SJSA1 (cell line): ENCODE measurements around the gene PCP4. TPM values are rescaled to one million over a fixed set of nuclear protein-coding genes. Genes with fewer than 3 reads are reported as not detected.

Experiments
- DNase-seq, 2 experiments: peaks; one replicate each; pipeline ENCODE4 v3.0.0-alpha.2; 2015 to 2020; ENCODE audit warnings: low spot score in 2 of 2, low read depth in 1 of 2
- H3K27ac ChIP-seq: fragments of 250-450 bp; sonication (Bioruptor Pico); 2 replicates; pipeline ENCODE4 v1.5.1; 2020; ENCODE audit warnings: mild to moderate bottlenecking, moderate library complexity
- H3K27me3 ChIP-seq: fragments of 250-450 bp; sonication (Bioruptor Pico); replicated peaks from 2 replicates; pipeline ENCODE4 v1.5.1; 2020; ENCODE audit warnings: mild to moderate bottlenecking, moderate library complexity
- H3K36me3 ChIP-seq: fragments of 250-450 bp; sonication (Bioruptor Pico); 2 replicates; pipeline ENCODE4 v1.5.1; 2020; ENCODE audit warnings: mild to moderate bottlenecking
- H3K4me1 ChIP-seq: fragments of 250-450 bp; sonication (Bioruptor Pico); replicated peaks from 2 replicates; pipeline ENCODE4 v1.6.1; 2021; ENCODE audit warnings: mild to moderate bottlenecking
- H3K4me3 ChIP-seq: fragments of 250-450 bp; sonication (Bioruptor Pico); 2 replicates; pipeline ENCODE4 v1.5.1; 2020; ENCODE audit warnings: mild to moderate bottlenecking
- H3K9me3 ChIP-seq: fragments of 250-450 bp; sonication (Bioruptor Pico); replicated peaks from 2 replicates; pipeline ENCODE4 v1.5.1; 2020; ENCODE audit warnings: mild to moderate bottlenecking
- total RNA-seq: library from RNA; depleted of rRNA; stranded (reverse); fragments of >200 nt; shearing (Covaris generic); gene quantifications from 2 replicates; pipeline ENCODE4 v1.2.3, GENCODE V29; 2014

PCP4 gene
- total RNA-seq, 1 experiment from 2014 or later, result not detected

DNA sequence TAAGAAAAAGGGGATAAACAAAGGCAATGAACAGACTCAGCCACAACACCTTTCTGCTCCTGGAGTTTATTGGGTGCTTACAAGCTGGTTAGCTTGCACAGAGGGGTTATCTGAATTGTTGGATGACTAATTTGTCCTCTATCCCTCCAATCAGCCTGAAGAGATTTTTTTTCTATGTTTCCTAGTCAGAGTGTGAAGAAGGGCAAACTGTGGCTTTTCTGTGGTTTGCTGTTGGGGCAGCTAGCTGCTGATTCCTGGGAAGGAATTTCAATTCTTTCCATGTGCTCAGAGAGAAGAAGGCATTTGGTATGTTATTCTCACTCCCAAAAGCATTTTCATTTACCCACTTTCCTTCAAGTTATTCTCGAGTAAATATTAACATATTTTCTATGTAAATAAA, 48.6 kb downstream of the PCP4 start:
- no peaks in the 10 kb centered on the region for H3K27me3 ChIP-seq
- H3K9me3 ChIP-seq, result no peaks in the 10 kb centered on the region
- H3K4me1 ChIP-seq, result no peaks in the 10 kb centered on the region
- no peaks in the 10 kb centered on the region for H3K36me3 ChIP-seq
- H3K27ac ChIP-seq, result no peak overlapping the region
- no peak for DNase-seq
- H3K4me3 ChIP-seq, result no peak overlapping the region

DNA sequence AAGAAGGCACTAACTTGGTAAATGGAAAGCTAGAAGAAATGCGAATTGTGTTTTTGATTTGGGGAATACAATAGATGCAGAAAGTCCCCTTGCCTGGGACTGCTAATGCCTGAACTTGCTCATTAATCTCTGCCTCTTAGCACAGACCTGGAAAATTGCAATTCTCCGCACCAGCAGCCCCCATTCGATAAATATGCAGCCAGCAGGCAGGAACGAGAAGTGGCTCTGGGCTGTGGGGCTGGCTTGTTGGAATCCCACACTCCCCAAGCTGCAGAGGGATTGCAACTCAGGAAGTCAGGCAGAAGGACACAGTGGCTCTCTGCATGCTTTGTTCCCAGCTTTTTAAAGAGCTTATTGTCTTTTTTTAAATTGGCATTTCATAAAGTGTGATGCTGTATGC, 51.3 kb downstream of the PCP4 start:
- Histone ChIP-seq H3K36me3 (no peaks in the 10 kb centered on the region), H3K9me3 (no peaks in the 10 kb centered on the region), H3K27me3 (no peaks in the 10 kb centered on the region), H3K27ac (no peak overlapping the region), H3K4me3 (no peak overlapping the region), H3K4me1 (no peaks in the 10 kb centered on the region)
- DNase-seq, result no peak

DNA sequence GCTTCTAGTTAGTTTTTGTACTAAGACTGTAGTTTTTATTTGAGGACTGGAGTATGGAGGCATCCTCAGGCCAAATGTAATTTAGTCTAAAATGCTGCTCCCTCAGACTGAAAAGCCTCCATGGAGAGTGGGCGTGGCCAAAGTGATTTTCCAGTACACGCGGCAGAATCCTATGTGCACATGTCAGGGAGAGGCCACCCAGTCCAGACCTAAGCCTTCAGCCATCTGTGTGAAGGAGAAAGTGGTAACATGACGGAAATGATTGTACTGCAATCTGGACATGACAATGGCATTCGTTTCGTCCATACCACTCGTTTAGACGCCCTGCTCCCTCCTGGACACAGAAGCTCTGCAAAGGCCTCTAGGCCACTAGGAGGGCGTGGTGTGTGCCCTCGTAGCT, 56.2 kb downstream of the PCP4 start:
- no peak overlapping the region for H3K4me3 ChIP-seq
- no peak overlapping the region for H3K27ac ChIP-seq
- H3K36me3 ChIP-seq, result no peaks in the 10 kb centered on the region
- H3K27me3 ChIP-seq, result no peaks in the 10 kb centered on the region
- no peak for DNase-seq
- no peaks in the 10 kb centered on the region for H3K9me3 ChIP-seq
- H3K4me1 ChIP-seq, result no peaks in the 10 kb centered on the region

DNA sequence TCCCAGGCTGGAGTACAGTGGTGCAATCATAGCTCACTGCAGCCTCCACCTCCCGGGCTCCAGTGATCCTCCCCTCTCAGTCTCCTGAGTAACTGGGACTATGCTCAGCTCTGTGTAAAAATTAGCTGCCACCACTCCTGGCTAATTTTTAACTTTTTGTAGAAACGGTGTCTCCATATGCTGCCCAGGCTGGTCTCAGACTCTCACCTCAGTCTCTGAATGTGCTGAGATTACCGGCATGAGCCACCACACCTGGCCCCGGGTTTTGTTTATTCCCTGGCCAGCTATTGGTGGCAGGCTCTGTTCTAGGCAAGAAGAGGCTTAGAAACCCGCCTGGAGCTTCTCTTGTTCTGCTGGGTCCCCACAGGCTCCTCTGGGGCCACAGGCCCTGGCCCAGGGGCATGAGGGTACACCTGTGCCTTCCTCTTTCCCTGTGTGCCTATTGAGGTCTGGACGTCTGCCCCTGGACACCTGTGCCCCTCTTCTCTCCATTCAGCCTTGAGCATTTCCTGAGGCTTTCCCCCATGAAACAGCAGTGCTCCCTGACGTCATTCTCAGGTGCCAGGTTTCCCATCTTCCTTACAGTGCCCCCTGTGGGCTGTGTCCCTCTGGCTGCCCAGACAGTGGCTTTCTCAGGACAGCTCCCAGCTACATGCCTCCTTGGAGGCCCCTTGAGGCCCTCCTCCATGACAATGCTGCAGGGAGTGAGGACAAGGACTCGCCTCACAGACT, 57.5 kb downstream of the PCP4 start:
- Histone ChIP-seq H3K36me3 (no peaks in the 10 kb centered on the region), H3K4me1 (no peaks in the 10 kb centered on the region), H3K9me3 (no peaks in the 10 kb centered on the region), H3K4me3 (no peak overlapping the region), H3K27ac (no peak overlapping the region), H3K27me3 (no peaks in the 10 kb centered on the region)
- no peak for DNase-seq

DNA sequence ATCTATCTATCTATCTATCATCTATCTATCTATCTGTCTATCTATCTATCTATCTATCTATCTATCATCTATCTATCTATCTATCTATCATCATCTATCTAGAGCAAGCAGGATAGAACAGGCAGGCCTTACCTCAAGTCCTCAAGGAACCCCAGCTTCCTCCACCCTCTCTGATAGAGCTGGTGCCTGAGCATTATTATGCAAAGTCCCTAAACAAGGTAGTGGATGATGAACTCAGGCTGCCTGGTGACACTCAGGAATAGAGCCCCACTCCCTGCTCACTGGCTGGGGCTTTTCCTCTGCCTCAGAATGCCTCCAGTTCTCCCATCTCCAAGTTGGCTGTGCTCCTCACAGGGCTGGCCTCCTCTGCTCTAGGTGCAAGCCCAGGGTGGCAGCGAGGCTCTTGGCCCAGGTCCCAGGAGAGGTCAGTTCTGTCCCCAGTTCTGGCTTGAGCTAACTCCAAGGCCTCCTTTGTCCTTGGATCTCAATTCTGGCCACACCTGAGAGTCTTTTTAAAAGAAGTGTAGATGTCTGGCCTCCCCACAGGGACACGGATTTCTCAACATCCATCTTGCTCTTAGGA, 60.2 kb downstream of the PCP4 start:
- Histone ChIP-seq H3K4me1 (no peaks in the 10 kb centered on the region), H3K9me3 (no peaks in the 10 kb centered on the region), H3K27ac (no peak overlapping the region), H3K36me3 (no peaks in the 10 kb centered on the region), H3K4me3 (no peak overlapping the region), H3K27me3 (no peaks in the 10 kb centered on the region)
- DNase-seq, result no peak

DNA sequence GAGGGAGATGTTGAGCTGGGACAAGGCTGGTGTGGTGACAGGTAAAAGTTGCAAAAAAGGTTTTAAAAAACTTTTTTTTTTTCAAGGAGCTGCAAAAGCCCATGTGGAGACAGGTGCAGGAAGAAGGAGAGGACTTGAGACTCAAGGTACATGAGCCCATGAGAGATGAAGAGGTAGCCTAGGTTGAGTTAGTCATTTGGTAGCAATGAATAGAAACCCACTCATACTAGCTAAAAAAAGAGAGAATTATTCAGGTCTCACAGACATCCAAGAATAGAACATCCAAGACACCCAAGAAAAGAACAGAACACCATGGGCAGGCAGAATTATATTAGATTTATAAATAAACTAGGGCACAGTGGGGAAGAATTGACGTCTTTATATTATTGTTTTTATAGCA, 65.1 kb downstream of the PCP4 start:
- Histone ChIP-seq H3K27me3 (no peaks in the 10 kb centered on the region), H3K4me1 (no peaks in the 10 kb centered on the region), H3K4me3 (no peak overlapping the region), H3K27ac (no peak overlapping the region), H3K36me3 (no peaks in the 10 kb centered on the region), H3K9me3 (no peaks in the 10 kb centered on the region)
- DNase-seq, result no peak

DNA sequence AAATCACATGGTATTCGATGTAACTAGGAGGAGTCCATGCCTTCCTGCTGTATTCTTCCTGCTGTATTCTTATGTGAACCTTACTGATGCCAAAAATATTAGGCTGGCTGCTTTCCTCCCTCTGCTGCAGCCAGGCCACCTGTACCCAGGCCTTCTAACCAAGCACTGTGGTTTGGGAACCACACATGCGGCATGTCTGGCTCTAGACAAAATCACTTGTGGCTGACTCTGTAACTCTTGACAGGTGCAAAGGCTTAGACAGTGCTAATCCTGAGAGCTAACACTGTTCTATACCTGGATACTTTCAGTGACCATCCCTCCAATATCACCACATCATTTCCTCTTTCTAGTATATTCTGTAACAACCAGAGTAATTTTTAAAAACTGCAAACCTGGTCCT, 67.7 kb downstream of the PCP4 start:
- H3K4me3 ChIP-seq, result no peak overlapping the region
- DNase-seq, result no peak

DNA sequence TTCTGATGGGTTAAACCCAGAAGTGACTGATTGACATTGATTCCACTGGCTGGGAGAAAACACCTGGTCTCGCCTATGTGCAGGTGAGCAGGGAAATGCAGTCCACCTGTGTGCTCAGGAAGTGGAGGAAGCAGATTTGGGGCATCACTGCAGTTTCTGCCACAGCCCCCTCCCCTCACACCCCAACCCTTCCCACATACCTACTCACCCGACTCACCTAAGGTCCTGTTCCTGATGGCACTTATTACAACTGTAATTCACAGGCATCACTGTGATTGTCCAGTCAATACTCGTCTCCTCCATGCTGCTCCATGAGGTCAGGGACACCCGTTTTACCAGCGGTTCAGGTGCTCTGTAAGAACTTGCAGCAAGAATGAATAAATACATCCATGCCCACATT, 68.5 kb downstream of the PCP4 start:
- Histone ChIP-seq H3K4me1 (no peaks in the 10 kb centered on the region), H3K27me3 (no peaks in the 10 kb centered on the region), H3K4me3 (no peak overlapping the region), H3K36me3 (no peaks in the 10 kb centered on the region), H3K9me3 (no peaks in the 10 kb centered on the region), H3K27ac (no peak overlapping the region)
- DNase-seq, result no peak

More for the DNA sequence above, 67.7 kb downstream of the PCP4 start:
- H3K27me3 ChIP-seq, result no peaks in the 10 kb centered on the region
- H3K4me1 ChIP-seq, result no peaks in the 10 kb centered on the region
- H3K9me3 ChIP-seq, result no peaks in the 10 kb centered on the region
- H3K27ac ChIP-seq, result no peak overlapping the region
- H3K36me3 ChIP-seq, result no peaks in the 10 kb centered on the region

DNA sequence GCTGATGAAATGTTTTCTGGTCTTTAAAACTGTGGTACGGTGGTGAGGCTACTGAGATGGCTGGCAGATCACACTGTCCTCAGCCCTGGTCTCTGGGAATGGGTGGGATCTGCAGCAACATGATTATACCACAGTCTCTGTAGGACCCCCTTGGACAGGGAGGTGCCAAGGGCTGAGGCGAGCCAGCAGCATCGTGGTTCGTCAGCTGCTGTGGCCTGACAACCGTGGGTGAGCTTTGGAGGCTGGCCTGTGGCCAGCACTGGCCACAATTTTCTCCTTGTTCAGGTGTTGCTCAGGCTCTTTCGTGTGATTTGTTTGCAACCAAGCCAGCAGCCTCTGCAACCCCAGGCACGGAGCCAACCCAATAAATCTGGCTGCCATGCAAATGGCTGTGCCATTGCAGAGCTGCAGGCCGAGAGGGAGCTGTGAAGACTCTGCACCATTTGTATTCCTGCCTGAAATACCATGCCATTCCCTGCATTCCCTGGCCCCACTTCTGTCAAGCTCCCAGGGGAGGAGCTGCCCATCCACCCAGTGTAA, 70.9 kb downstream of the PCP4 start:
- H3K4me3 ChIP-seq, result no peak overlapping the region
- no peaks in the 10 kb centered on the region for H3K4me1 ChIP-seq
- no peak overlapping the region for H3K27ac ChIP-seq
- no peaks in the 10 kb centered on the region for H3K9me3 ChIP-seq
- H3K27me3 ChIP-seq, result no peaks in the 10 kb centered on the region
- no peaks in the 10 kb centered on the region for H3K36me3 ChIP-seq
- no peak for DNase-seq

DNA sequence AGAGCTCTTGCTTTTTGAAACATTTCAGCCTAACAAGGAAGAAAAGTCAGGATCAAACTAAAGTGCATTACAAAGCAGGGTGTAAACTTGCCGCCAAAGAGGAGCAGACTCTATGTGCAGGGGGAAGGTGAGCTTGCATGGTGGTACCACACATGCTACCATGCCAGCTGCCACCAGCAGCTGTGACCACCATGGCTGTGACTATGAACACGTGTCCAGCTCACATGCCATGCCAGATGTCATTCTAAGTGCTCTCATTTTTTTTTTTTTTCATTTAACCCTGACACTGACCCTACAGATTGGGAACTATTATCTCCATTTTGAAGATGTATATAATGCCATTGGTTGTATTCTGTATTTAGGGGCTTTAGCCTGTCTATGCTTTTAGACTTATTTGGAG, 79.0 kb downstream of the PCP4 start:
- Histone ChIP-seq H3K36me3 (no peaks in the 10 kb centered on the region), H3K27me3 (no peaks in the 10 kb centered on the region), H3K4me1 (no peaks in the 10 kb centered on the region), H3K4me3 (no peak overlapping the region), H3K27ac (no peak overlapping the region), H3K9me3 (no peaks in the 10 kb centered on the region)
- DNase-seq, result no peak

DNA sequence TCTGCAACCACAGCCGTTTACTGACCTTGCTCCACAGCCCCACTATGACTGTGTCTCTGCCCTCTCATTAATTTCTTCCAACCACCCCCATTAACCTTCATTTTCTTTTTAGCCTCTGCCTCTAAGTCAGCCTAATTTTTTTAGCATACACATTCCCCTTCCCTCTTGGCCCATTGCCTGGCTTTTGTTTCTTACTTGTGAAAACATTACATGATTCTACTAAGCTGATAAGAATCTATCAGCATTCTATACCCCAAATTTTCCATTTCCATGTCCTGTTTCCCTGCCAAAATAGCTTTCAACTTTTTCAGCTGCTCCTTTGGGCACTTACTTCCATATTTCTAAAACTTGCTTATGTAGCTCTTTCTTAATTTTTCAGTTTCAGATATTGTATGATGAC, 79.8 kb downstream of the PCP4 start:
- no peaks in the 10 kb centered on the region for H3K4me1 ChIP-seq
- no peak overlapping the region for H3K4me3 ChIP-seq
- no peaks in the 10 kb centered on the region for H3K27me3 ChIP-seq
- no peaks in the 10 kb centered on the region for H3K36me3 ChIP-seq
- H3K9me3 ChIP-seq, result no peaks in the 10 kb centered on the region
- no peak overlapping the region for H3K27ac ChIP-seq
- DNase-seq, result no peak

DNA sequence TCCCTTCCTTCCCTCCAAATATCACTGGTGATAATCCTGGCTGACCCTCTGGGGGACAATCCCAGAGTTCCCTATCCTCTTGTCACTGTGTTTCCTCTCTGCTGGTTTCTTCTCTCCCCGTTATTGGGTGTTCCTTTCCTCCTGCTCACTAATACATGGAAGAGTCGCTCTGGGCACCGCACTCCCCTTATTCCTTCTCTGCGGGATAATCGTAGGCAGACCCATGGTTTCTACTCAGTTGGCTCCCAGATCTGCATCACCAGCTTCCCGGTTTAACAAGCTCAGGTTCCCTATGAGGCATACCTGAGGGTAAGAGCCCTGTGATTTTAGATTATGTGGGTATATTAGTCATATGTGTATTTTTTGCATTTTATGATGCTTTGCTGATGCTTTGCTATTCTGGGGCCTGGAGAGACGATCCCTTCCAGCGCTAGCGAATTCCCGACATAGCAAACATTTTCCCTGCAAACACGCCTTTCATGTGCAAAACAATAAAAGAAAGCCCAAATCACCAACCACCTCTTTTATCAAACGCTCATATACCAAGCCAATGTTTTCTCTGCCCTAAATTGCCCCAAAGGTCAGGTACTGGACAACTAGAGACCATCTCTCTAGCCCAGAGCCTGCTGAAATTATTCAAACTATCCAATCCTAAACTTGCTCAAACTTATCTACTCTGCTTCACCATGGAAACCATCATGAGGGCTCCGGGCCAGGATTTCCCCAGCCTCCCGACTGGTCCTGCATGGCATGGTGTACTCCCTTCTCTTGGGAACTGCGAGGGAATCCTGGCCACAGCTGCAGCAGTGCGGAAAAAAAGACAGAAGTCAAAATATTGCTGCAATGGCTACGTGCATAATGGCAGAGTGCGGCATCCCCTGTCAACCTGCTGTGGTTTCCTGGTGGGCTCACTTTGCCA, 84.2 kb downstream of the PCP4 start:
- H3K4me1 ChIP-seq, result no peaks in the 10 kb centered on the region
- no peak overlapping the region for H3K4me3 ChIP-seq
- H3K27ac ChIP-seq, result no peak overlapping the region
- no peaks in the 10 kb centered on the region for H3K36me3 ChIP-seq
- no peak for DNase-seq
- no peaks in the 10 kb centered on the region for H3K9me3 ChIP-seq
- H3K27me3 ChIP-seq, result no peaks in the 10 kb centered on the region

DNA sequence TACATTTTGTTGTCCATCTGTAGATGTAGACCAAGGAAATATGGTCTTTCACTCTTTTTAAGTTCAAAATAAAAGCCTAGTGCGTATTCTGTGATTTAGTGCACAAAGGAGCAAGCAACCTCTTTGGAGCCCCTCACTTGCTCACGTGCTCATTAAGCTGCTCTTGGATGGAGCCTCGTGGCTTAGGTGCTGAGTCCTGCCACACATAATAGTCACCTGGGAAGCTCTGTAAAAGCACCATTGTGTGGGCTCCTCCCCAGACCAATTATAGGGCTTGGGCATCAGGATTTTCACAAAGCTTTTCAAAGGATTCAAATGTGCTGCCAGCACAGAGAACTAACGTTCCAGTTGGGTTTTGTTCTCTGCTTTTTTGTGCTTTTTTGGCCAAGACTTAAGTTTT, 85.0 kb downstream of the PCP4 start:
- Histone ChIP-seq H3K27me3 (no peaks in the 10 kb centered on the region), H3K4me3 (no peak overlapping the region), H3K36me3 (no peaks in the 10 kb centered on the region), H3K9me3 (no peaks in the 10 kb centered on the region), H3K27ac (no peak overlapping the region), H3K4me1 (no peaks in the 10 kb centered on the region)
- no peak for DNase-seq

DNA sequence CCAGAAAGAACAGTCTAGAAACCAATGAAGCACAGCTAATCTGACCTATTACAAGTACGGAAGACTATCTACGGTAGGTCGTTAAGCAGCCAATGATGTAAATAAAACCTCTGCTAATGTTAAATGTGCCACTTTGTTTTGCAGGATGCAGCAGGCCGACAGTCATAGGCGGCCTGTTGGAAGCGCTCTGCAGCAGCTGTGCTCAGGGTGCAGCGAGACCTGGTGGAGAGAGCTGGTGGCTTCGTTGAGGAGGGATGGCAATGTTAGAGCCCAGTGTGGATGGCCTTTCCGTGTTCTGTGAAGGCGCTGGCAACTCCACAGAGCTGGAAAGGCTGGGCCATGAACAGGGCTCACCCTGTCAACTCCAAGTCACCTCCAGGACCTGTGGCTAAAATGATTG, 87.3 kb downstream of the PCP4 start:
- no peak overlapping the region for H3K27ac ChIP-seq
- no peak for DNase-seq
- H3K4me3 ChIP-seq, result no peak overlapping the region
- H3K4me1 ChIP-seq, result no peaks in the 10 kb centered on the region
- H3K9me3 ChIP-seq, result no peaks in the 10 kb centered on the region
- no peaks in the 10 kb centered on the region for H3K27me3 ChIP-seq
- no peaks in the 10 kb centered on the region for H3K36me3 ChIP-seq
